AG08395 (cell line): Measurements from ENCODE around the gene BAD.
A peak's percentile ranks its signal among the peaks of the same experiment; 100 is the strongest.

Experiments
- DNase-seq: peaks from one replicate; pipeline ENCODE4 v3.0.0; 2012; ENCODE audit warnings: mixed read lengths, low spot score

The BAD gene

GRCh38 chr11:64244107-64244506 lies 40.4 kb downstream of the BAD start:
- DNase-seq, result no peak

DNA sequence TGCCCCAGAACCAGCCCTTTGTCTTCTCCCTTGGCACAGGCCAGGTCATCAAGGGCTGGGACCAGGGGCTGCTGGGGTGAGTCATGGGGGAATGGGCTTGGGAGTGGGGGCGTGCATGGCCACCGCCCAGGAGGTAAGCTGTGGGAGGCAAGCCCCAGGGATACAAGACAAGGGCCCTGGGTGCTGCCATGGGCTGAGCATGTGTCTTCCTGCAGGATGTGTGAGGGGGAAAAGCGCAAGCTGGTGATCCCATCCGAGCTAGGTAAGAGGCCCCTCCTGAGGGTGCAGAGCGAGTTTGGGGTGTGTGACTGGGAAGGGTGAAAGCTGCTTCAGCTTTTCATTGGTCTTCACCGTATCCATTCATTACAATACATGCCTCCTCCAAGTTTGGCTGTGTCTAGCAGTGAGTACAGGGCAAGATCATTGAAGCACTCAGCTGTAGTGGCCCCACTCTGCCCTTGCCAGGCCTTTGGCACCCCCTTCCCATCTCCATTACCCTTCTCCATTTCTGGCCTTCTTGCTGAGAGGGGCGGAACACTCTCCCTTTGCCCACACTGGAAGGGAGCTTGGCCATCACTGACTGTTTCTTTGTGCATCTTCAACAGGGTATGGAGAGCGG lies 41.1 kb downstream of the BAD start:
- no peak for DNase-seq

DNA sequence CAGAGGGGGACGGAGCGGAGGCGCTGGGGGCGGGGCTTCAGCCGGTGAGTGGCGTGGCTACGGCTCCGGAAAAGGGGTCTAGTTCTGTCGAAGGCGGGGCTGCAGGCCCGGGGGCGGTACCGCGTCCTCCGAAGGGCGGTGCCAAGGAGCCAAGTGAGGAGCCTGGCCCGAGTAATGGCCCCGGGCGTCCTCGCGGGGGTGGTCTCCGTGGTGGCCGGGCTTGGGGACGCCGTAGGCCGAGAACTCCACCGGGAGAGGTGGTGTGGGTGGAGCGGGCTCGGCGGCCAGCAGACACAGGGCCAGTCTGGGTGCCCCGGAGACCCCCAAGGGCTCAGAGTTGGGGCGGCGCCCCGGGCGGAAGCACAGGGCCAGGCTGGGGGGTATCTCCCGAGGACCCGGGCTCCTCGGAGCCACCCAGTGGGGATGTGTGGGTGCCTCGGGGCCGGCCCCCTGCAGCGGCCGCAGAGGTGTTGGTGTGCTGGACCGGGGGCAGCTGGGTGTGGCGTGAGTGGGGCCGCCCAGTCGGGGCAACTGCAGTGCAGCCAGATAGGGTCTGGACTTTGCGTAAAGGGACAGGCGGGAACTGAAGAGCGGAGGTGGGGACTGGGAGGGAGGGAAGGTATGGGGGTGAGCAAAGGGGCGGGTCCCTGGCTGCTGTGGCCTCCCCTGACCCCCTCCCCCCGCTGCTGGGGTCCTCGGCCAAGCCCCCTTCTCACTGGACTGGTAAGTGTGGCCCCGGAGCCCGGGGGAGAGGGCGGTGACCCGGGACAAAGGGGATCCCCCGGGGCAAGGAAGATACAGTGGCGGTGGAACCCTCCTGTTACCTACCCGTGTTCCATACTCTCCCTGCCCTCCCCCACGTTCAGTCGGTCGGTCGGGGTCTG lies 42.7 kb downstream of the BAD start:
- no peak for DNase-seq

DNA sequence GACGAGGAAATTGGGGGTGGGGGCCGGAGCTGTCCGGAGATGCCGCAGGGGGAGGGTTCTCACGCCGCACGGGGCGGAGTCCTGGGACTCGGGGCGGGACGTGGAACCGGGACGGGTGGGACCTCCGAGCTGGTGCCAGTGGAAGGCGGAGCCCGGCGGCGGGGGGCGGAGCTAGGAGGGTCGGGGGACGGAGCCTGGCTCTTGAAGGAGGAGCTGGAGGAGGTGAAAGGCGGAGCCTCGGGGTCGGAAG lies 43.3 kb downstream of the BAD start:
- DNase-seq, result peak; percentile 98

- DNase-seq, result peak; percentile 99
Observed at GRCh38 chr11:64240435-64241240, 43.8 kb downstream of the BAD start, which contains the start of gene FKBP2. Gene FKBP2 (plus strand): TSS chr11:64241095. CDS start chr11:64242388, 1,293 bp downstream.

- DNase-seq, result no peak
Observed at GRCh38 chr11:64239662-64240434, 44.6 kb downstream of the BAD start.

GRCh38 chr11:64238999-64239398 lies 45.5 kb downstream of the BAD start:
- DNase-seq, result no peak

DNA sequence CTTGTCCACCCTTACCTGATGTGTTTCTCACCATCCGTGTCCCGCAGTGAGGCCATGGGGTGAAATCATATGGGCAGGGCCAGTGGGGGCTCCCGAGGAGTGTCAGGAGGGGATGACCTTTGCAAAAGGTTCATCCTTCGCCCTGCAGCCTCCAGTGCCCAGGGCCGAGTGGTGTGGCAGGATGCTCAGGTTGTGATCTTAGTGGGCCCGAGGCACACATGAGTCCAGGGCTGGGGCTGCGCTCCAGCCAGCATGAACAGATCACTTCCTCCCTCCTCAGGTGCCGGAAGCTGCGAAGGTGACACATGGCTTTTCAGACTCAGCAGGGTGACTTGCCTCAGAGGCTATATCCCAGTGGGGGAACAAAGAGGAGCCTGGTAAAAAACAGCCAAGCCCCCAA lies 46.4 kb downstream of the BAD start:
- no peak for DNase-seq

GRCh38 chr11:64237484-64237951 lies 46.9 kb downstream of the BAD start:
- DNase-seq, result no peak

DNA sequence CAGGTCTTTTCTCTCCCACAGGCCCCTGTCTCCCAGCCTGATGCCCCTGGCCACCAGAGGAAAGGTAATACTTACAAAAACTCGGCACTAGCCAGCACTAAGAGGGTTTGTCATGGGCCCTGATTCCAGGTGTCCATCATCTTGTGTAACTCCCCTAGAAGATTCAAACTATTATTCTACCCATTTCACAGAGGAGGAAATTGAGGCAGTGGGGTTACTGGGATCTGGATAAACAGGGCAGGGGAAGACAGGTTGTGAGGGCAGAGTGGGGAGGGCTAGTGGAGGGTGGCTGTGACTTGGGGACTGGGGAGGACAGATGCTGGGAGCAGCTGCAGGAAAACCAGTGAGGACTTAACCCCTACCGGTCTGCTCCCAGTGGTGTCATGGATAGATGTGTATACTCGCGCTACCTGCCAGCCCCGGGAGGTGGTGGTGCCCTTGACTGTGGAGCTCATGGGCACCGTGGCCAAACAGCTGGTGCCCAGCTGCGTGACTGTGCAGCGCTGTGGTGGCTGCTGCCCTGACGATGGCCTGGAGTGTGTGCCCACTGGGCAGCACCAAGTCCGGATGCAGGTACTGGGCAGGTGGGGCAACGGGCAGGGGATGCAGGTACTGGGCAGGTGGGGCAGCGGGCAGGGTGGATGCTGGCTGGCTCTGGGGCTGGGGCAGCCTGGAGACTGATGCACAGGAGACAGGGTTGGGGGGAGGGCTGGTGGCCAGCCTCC lies 48.9 kb downstream of the BAD start:
- no peak for DNase-seq

DNA sequence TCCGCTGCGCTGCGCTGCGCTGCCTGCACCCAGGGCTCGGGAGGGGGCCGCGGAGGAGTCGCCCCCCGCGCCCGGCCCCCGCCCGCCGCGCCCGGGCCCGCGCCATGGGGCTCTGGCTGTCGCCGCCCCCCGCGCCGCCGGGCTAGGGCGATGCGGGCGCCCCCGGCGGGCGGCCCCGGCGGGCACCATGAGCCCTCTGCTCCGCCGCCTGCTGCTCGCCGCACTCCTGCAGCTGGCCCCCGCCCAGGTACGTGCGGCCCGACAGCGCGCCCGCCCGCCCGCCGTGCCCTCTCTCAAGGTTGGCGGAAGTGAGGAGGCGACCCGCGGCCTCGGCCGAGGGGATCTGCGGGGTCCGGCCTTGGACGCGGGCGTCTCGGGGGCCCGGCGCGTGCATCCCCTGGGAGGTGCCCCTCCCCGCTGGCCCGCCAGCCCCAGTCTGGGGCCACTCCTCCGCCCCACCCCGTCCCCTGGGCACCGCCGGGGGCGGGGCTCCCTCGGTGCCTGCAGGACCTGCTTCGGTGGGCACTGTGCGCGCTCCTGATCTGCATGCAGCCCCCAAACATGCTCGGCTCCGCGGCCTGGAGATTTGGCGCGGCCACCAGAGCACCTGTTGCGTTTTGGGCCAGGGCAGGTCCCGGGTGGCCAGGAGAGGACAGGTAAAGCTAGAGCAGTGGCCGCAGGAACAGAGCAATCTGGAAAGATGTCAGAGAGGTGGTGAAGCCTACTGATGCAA lies 49.7 kb downstream of the BAD start:
- no peak for DNase-seq

DNA sequence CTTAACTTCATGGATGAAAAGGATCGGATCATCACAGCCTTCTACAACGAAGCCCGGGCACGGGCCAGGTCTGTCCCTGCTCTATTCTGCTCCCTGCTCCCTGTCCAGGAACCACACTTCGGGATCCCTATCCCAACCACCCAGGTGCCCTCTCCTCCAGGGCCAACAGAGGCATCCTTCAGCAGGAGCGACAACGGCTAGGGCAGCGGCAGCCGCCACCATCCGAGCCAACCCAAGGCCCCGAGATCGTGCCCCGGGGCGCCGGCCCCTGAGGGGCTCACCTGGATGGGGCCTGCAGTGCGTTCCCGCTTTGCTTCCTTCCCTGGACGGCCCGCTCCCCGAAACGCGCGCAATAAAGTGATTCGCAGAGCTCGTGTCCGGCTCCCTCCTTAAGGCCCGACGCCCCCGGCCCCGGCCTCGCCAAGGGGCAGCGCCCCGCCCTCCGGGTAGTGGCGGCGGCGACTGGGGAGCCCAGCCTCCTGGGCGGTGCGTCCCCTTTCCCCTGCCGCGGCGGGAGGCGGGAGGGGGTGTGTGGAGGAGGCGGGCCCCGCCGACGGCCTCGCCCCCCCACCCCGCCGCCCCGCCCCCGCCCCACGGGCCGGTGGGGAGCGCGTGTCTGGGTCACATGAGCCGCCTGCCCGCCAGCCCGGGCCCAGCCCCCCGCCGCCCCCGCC lies 50.4 kb downstream of the BAD start, which contains the start of gene VEGFB:
TSS of gene VEGFB (plus strand) at position 672 of the 674 bp plus-strand sequence. CDS start 250 bp downstream, outside the sequence.
- DNase-seq, result peak; percentile 65

GRCh38 chr11:64232967-64233315 lies 51.5 kb downstream of the BAD start:
- DNase-seq, result no peak

GRCh38 chr11:64232182-64232966 lies 52.1 kb downstream of the BAD start:
- DNase-seq, result no peak

DNA sequence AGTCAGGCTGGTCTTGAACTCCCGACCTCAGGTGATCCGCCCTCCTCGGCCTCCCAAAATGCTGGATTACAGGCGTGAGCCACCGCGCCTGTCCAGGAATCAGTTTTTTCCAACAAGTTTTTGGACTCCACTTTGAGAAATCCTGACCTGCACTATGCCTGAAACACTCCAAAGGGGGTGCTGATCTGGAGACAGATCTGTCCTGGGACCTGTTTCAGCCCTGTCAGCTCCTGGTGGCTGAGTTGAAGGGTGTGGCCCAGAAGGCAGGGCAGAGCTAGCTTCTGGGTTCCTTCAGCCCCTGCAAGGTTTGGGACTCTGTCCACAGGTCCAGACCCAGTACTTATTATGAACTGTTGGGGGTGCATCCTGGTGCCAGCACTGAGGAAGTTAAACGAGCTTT lies 52.9 kb downstream of the BAD start:
- no peak for DNase-seq

GRCh38 chr11:64230985-64231365 lies 53.5 kb downstream of the BAD start:
- no peak for DNase-seq

DNA sequence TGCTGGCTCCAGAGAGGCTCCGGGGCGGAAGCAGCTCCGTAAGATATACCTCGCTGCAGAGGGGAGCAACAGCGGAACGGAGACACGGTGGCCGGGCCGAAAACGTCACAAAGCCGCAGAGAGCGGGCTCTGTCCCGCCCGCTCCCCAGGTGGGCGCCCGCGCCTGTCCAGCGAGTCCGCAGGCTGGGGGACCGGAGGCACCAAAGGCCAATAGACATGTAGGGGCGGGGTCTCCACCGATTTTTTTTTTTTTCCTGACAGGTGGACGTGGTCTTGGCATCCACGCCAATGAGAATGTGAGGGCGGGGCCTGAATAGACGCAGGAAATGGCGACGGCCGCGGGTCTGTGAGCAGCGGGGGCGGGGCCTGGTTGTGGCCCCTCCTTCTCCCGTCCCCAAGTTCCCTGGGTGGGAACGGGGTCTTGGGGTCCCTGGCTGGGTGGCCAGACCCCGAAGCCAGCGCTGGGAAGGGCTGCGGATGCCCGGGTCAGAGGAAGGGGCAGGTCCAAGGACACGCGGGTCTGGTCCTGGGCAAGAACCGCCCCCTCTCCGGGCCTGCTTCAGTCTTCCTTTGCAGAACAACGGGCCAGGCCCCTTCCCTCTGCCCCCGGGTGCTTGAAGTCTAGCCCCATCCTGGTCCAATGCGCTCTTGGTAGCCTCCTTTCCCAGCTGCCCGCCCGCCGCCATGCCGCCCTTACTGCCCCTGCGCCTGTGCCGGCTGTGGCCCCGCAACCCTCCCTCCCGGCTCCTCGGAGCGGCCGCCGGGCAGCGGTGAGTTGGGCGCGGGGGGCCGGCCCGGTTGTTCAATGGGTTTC lies 54.1 kb downstream of the BAD start, which contains the start of gene DNAJC4:
TSS of gene DNAJC4 (plus strand) at position 378 of the 814 bp plus-strand sequence. CDS start at position 685, 307 bp downstream.
- peak; percentile 68 for DNase-seq

DNA sequence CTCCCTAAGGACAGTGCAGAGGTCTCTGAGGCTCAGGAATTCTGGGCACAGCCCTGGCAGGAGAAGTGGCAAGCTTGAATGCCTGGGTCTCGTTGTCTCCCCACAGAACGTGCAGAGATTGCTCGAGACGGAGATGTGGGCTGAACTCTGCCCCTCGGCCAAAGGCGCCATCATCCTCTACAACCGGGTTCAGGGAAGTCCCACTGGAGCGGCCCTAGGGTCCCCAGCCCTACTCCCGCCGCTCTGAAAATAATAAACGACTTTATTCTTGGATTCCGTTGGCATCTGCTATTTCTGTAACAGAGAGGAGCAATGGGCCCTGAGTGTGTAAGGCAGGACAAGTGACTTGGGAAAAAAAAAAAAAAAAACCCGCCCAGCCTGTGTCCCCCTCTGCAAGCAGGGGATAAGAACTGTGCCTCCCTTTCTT lies 54.7 kb downstream of the BAD start:
- DNase-seq, result no peak
